VCaP (cell line): ENCODE data around the gene KRTCAP2.

ENCODE experiments used
- H3K27ac ChIP-seq: fragments of 450-650 bp; 2 replicates; pipeline ENCODE4 v1.5.1; 2017
- TF ChIP-seq, protein P1 (sequence below): fragments of 450-650 bp; conservative IDR thresholded peaks from 2 replicates; pipeline ENCODE4 v1.5.1; 2017; ENCODE audit warnings: mild to moderate bottlenecking, moderate library complexity

KRTCAP2 gene

DNA sequence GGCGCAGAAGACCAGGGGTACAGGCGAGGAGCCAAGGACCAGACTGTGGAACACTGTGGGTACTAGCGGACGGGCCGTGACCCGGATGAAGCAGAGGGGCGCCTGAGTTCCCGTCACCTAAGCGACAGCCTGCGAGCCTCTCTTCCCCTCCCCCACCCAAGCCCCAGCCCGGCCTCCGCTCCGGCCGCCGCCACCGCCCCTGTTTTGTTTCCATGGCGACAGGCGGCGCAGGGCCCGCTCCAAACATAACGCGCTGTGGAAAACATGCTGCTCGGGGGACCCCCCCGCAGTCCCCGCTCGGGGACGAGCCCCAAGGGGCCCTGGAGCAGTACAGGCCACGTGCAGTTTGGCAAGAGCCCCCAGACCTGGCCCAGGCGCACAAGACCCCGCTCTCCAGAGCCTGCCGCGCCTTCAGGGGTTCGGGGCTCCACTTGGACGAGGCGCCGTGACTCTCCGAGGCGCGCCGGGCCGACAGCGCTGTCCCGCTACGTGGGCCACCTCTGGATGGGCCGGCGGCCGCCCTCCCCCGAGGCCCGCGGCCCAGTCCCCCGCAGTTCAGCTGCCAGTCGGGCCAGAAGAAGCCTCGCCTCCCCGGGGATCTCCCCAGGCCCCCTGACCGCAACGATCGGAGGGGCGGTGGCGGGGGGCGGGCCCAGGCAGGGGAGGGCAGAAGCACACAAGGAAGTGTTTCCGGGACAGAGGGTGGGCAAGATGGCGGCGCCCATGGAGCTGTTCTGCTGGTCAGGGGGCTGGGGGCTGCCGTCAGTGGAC, 35.6 kb upstream of the KRTCAP2 start, which contains the start of gene MTX1:
TSS of gene MTX1 (plus strand) at position 155 of the 771 bp plus-strand sequence. CDS start at position 265, 110 bp downstream.
- peak within 1 kb of the TSS; percentile 87 for H3K27ac ChIP-seq
- TF ChIP-seq, protein P1, sequence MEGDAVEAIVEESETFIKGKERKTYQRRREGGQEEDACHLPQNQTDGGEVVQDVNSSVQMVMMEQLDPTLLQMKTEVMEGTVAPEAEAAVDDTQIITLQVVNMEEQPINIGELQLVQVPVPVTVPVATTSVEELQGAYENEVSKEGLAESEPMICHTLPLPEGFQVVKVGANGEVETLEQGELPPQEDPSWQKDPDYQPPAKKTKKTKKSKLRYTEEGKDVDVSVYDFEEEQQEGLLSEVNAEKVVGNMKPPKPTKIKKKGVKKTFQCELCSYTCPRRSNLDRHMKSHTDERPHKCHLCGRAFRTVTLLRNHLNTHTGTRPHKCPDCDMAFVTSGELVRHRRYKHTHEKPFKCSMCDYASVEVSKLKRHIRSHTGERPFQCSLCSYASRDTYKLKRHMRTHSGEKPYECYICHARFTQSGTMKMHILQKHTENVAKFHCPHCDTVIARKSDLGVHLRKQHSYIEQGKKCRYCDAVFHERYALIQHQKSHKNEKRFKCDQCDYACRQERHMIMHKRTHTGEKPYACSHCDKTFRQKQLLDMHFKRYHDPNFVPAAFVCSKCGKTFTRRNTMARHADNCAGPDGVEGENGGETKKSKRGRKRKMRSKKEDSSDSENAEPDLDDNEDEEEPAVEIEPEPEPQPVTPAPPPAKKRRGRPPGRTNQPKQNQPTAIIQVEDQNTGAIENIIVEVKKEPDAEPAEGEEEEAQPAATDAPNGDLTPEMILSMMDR = no peak

DNA sequence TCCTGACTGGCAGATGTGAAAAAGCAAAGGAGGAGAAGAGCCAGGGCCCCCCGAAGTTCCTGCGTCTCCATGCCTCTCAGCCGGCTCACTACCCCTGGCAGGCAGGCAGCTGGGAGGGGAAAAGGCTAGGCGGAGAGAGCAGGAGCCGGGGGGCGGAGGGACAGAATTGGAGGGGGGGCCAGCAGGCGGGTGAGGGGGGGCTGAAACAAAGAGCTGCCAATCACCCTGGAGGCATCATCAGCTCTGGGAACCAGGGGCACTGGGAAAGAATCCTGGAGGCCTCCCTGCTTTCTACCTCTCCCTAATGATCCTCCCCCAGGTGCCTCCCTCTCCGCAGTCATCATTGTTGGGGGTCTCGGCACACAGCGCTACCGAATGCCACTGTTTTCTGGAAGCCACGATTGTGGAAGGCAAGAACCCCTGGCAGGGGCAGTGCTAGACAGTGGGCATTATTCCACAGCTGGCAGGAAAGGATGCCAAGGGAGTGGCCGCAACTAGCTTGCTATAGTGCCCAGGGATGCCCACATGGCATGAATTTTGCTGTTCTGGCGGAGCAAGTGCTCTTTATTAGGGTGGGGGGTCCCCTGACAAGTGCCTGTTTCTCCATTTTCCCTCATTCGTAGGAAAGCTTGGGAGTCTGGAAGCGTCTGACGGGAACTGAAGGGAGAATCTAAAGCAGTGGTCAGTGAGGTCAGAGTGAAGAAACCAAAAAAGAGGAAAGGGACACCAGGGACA, 34.9 kb upstream of the KRTCAP2 start, which contains the start of gene THBS3:
TSS of gene THBS3 (minus strand) at position 92 of the 735 bp plus-strand sequence. CDS start at position 71, 21 bp downstream.
- peak within 1 kb of the TSS; percentile 87 for H3K27ac ChIP-seq
- TF ChIP-seq, protein P1 = no peak

GRCh38 chr1:155206891-155207805, 34.0 kb upstream of the KRTCAP2 start:
- TF ChIP-seq, protein P1 = peak; percentile 81
- peak overlapping the region; percentile 87; the same call in 1 of the 2 replicates for H3K27ac ChIP-seq

- TF ChIP-seq, protein P1 = no peak
- H3K27ac ChIP-seq = no peak overlapping the region
Observed at GRCh38 chr1:155205969-155206593, 33.0 kb upstream of the KRTCAP2 start.

DNA sequence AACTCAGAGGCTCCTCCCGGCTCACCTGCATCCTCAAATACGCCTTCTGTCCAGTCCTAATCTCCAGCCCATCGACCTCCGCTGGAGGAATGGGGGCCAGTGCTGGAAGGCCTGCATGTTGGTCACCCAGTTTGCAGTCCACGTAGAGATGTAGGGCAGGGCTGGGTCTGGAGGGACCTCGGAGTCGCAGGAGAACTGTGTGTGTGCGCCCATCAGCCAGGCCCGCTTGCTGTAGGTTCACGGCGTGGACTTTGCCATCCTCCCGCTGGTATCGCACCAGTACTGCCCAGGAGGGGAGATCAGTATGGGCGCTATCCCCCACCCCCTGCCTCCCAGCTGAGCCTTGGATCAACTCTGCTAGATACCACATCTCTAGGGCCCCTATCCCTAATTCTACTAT, 31.9 kb upstream of the KRTCAP2 start:
- TF ChIP-seq, protein P1 = no peak
- no peak overlapping the region for H3K27ac ChIP-seq

DNA sequence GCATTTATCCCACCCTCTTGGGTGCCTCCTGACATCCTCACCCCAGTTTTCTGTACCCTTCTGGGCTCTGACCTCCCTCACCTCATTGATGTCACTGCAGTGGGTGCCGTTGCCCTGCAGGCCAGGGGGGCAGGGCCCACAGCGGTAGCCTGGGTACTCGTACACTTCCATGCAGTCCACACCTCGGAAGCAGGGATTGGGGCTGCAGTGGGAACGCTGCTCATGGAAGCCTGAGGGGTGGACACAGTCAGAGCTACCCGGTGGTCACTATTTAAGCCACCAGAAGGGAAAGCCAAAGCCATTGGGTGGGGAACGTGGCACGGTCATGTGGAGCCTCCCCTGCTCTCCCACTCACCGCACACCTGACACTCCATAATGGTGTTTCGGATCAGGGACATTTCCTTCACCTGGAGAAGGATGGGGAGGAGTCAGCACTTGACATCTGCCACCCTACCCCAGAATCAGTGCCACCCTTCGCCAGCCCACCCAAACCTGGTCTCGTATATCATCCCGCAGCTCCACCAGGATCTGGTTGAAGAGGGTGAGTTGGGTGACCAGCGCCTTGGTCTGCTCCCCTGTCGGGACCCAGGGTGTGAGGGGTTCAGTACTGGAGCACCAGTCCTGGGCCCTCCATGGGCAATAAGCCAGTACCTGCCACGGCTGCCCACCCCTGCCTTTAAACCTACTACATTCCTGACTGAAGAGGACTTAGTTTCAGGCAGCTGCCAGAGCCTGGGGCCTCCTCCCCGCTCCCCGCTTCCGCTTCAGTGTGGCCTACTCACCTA, 29.8 kb upstream of the KRTCAP2 start:
- TF ChIP-seq, protein P1 = no peak
- H3K27ac ChIP-seq = no peak overlapping the region
